Heart right ventricle (tissue), 16 donors: ENCODE measurements around the gene FGF14. TPM values are rescaled to one million over a fixed set of nuclear protein-coding genes. Genes with fewer than 3 reads are reported as not detected.

ENCODE experiments used
- ATAC-seq, 8 donors: fragments of 200-7000 bp; cut with Tn5 transposase; one replicate each; pipeline ENCODE4 v1.9.1; 2020; ENCODE audit warnings: mild to moderate bottlenecking in 8 of 8, moderate library complexity in 8 of 8, moderate number of reproducible peaks in 1 of 8
- DNase-seq, 2 donors: peaks; one replicate each; pipeline ENCODE4 v3.0.0-alpha.2; 2020
- H3K27ac ChIP-seq, 10 donors: fragments of 200-600 bp; sonication (generic) in 2 of 10; one replicate each; pipeline versions ENCODE4 v1.5.0 to v1.8.0; 2020 to 2022; ENCODE audit warnings: mild to moderate bottlenecking in 3 of 10
- H3K27me3 ChIP-seq, 7 donors: fragments of 200-600 bp; one replicate each; pipeline ENCODE4 v1.8.0; 2021 to 2022; ENCODE audit warnings: mild to moderate bottlenecking in 2 of 7
- H3K36me3 ChIP-seq, 9 donors: fragments of 200-600 bp; sonication (generic) in 1 of 9; one replicate each; pipeline versions ENCODE4 v1.5.0 to v1.8.0; 2020 to 2022; ENCODE audit warnings: mild to moderate bottlenecking in 2 of 9
- H3K4me1 ChIP-seq, 9 donors: fragments of 200-600 bp; sonication (generic) in 1 of 9; one replicate each; pipeline versions ENCODE4 v1.5.0 to v1.8.0; 2020 to 2022; ENCODE audit warnings: mild to moderate bottlenecking in 4 of 9
- H3K4me3 ChIP-seq, 10 donors: fragments of 200-600 bp; sonication (generic) in 2 of 10; one replicate each; pipeline versions ENCODE4 v1.5.0 to v1.8.0; 2020 to 2022; ENCODE audit warnings: mild to moderate bottlenecking in 7 of 10, moderate library complexity in 2 of 10
- H3K9me3 ChIP-seq, 11 donors: fragments of 200-600 bp in 10 of 11; sonication (generic) in 2 of 11; one replicate each; pipeline versions ENCODE4 v1.5.0 to v1.8.0; 2013 to 2022; ENCODE audit warnings: mild to moderate bottlenecking in 2 of 11, control low read depth in 1 of 11, moderate library complexity in 1 of 11
- CTCF ChIP-seq, 9 donors: fragments of 200-600 bp; sonication (generic) in 2 of 9; IDR thresholded peaks; one replicate each; pipeline versions ENCODE4 v1.5.0 to v1.8.0; 2021 to 2022; ENCODE audit warnings: antibody characterized with exemption in 9 of 9, mild to moderate bottlenecking in 5 of 9, moderate library complexity in 1 of 9
- WGBS, 2 donors: extraction: QIAGEN DNeasy Blood & Tissue Kit; methylation state at CpG; one replicate each; pipeline ENCODE4 v1.1.7; 2013; ENCODE audit warnings: inconsistent platforms in 1 of 2; 5-methylcytosine and 5-hydroxymethylcytosine counted together
- intact Hi-C, 10 donors: fragments of 100-400 bp; cut with DNase I; formaldehyde crosslinking; loops; one replicate each; pipeline versions ENCODE4 v1.11.1 to v1.14.2; 2022
- polyA plus RNA-seq, 2 donors: library from polyadenylated mRNA; stranded (reverse); fragments of 200-250 nt; gene quantifications; one replicate each; pipeline ENCODE4 v1.2.3, GENCODE V29; 2013
- total RNA-seq, 10 donors: library from RNA; stranded (reverse); fragmentation: NEBNext Ultra II Directional in 3 of 10; extraction: Animal tissue kit (Norgen Biotek cat#: 25700) in 3 of 10; gene quantifications; one replicate each; pipeline versions ENCODE4 v1.2.1 to v1.2.4, GENCODE V29; 2021 to 2023
- donor health status: Arrhythmogenic right ventricular cardiomyopathy.
- donor health status: ischemic (EF 13 %, LVEDD 7.1; RV severe dilation, severe dysfunction).
- donor health status: healthy with polysubstance abuse.
- donor health status: DM: no; HTN: yes; CAD: no.
- donor health status: DM: no; HTN: no; CAD: no.
- donor health status: ischemic (EF 25% LVEDD 6.9; RV normal size, moderate dysfunction).
- donor health status: ischemic (EF 25% LVEDD 5.7; RV mildly dilated, moderate dysfunction).
- donor health status: healthy.
- donor health status: DM: yes; HTN: yes; CAD: no.
- donor health status: Ischemic cardiomyopathy.
- donor health status: ischemic (EF 35%, LVEDD 5.7; RV mildly dilated, moderate dysfunction).
- donor health status: nonischemic (EF 11% LVEDD 7.7; RV severe dilation, severe dysfunction).
- donor health status: DM: yes; HTN: yes; CAD: no.
- donor health status: PGD.
- donor health status: ischemic (EF 29% LVEDD 5.4; RV normal size, mild dysfunction).
- donor health status: nonischemic (EF 23%, LVEDD 6.1; RV moderate dilation, normal function).

The FGF14 gene
- total and polyA plus RNA-seq, 12 donors, result 0.20 to 7.8 (median 5.3) TPM

DNA sequence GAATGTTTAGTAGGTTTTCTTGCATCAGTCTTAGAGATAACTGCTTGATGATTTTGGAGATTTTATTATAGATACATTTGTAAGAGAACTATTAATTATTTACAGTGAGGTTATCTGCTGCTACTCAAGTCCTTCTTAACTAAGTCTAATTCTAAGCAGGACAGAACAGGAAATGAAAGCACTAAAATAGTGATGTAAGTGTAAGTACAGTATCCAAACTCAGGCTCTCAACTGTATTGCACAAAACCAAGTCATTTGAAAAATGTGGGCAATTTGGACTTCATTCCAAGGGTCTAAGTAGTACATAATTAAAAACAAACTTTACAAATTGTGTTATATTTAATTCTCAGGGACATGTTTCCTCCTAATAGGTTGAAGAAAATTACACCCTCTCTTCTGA lies 532.3 kb downstream of the FGF14 start:
- DNase-seq (no peak), ATAC-seq (no peak)
- H3K9me3 ChIP-seq, result no peaks in the 10 kb centered on the region
- H3K4me1 ChIP-seq, result peaks cover 0 to 7% (median 0%) of the 10 kb centered on the region in 9 donors
- no peaks in the 10 kb centered on the region for H3K27me3 ChIP-seq
- no peaks in the 10 kb centered on the region for H3K36me3 ChIP-seq
- H3K27ac ChIP-seq, result peak overlapping the region in 9 of 10 donors; percentile 37 to 90 (median 77)
- H3K4me3 ChIP-seq, result no peak overlapping the region
- intact Hi-C loops, result loop anchor here in 2 of 10 donors (5.0 to 10.0 kb wide), 2 partner anchors 72 to 75 kb away; no protein-coding TSS in a partner anchor
- no peak for TF ChIP-seq CTCF (IDR thresholded peaks at IDR 0.05)

DNA sequence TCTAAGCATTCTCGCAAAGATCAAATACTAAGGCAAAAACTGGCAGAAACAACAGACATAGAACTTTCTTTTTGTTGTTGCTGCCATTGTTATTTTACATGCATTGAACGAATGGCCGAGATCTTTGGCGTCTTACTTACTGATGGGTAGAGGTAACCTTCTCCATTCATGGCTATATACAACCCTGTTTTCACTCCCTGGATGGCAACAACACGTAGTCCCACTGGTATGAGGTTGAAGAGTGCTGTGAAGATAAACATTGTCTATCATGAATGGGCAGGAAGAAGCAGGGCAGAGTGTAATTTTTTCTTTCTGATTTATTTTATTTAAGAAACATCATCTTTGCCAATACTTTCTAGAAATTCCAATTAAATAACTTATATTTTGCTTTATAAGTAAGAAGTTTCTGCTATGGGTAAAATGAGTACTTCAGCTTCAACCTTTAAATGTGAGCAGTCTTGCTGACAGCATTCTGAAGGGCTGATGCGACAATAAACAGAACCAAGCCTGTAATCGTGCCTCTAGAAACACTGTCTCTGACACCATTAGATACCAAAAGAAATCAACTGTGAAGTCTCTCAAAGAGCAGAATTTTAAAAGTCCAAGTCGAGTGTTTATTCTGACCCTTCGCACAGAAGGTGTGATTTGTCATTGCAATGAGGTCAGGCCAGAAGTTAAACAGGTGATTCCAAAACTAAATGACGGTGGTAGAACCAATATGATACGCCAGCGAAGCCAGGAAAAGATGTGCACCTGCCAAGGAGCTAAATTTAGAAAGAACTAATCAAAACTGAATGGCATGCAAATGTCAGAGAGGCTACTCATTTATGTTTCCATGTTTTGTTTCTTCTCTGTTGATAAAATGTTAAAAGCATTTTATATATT lies 533.0 kb downstream of the FGF14 start:
- ATAC-seq (peak; percentile 81 to 96 (median 92)), DNase-seq (peak in 1 of 2 donors; percentile 19)
- intact Hi-C loops, result loop anchor here in 2 of 10 donors (5.0 to 10.0 kb wide), 2 partner anchors 72 to 74 kb away; no protein-coding TSS in a partner anchor
- H3K36me3 ChIP-seq, result no peaks in the 10 kb centered on the region
- H3K9me3 ChIP-seq, result no peaks in the 10 kb centered on the region
- peak overlapping the region in 8 of 10 donors; percentile 1 to 48 (median 32) for H3K4me3 ChIP-seq
- H3K4me1 ChIP-seq, result peaks cover 0 to 7% (median 0%) of the 10 kb centered on the region in 9 donors
- WGBS, 2 donors, result 22 to 34% methylated on average over 12 of the region's 12 CpGs
- no peak for TF ChIP-seq CTCF (IDR thresholded peaks at IDR 0.05)
- peak overlapping the region; percentile 37 to 90 (median 78) for H3K27ac ChIP-seq
- H3K27me3 ChIP-seq, result no peaks in the 10 kb centered on the region

GRCh38 chr13:101866889-101867581 lies 534.8 kb downstream of the FGF14 start:
- H3K9me3 ChIP-seq, result no peaks in the 10 kb centered on the region
- H3K36me3 ChIP-seq, result no peaks in the 10 kb centered on the region
- H3K4me1 ChIP-seq, result peaks cover 0 to 7% (median 0%) of the 10 kb centered on the region in 9 donors
- ATAC-seq (no peak), DNase-seq (no peak)
- H3K27ac ChIP-seq, result peak overlapping the region in 9 of 10 donors; percentile 5 to 90 (median 77)
- intact Hi-C loops, result loop anchor here in 2 of 10 donors (5.0 to 10.0 kb wide), 2 partner anchors 70 to 72 kb away; no protein-coding TSS in a partner anchor
- H3K27me3 ChIP-seq, result no peaks in the 10 kb centered on the region
- peak overlapping the region in 1 of 10 donors; percentile 19 for H3K4me3 ChIP-seq
- 62 to 70% methylated on average over 4 of the region's 4 CpGs for WGBS, 2 donors
- no peak for TF ChIP-seq CTCF (IDR thresholded peaks at IDR 0.05)

DNA sequence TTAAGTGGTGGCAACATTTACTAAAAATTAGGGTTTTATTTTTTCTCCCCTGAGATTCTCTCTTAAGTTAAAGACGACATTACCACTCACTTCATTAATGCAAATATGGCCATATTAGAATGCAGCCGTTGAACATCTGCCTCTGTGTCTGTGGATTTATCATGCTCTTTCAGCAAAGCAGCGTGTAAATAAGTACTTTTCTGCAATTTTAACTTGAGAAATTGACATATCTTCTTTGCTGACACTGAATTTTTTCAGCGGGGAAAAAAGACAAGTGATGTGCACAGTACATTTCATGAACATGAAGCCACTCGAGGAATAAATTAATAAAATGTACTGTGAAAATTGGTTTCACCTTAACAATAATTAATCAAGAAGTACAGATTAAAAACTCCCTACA lies 543.0 kb downstream of the FGF14 start:
- TF ChIP-seq CTCF (IDR thresholded peaks at IDR 0.05), result no peak

More for the DNA sequence above, 543.0 kb downstream of the FGF14 start:
- DNase-seq, result no peak
- intact Hi-C loops, result no loop called here
- H3K27ac ChIP-seq, result no peak overlapping the region
- H3K4me1 ChIP-seq, result no peaks in the 10 kb centered on the region
- H3K4me3 ChIP-seq, result no peak overlapping the region
- 73 to 84% methylated on average over 5 of the region's 5 CpGs for WGBS, 2 donors
- H3K27me3 ChIP-seq, result no peaks in the 10 kb centered on the region
- no peaks in the 10 kb centered on the region for H3K36me3 ChIP-seq
- ATAC-seq, result no peak
- H3K9me3 ChIP-seq, result no peaks in the 10 kb centered on the region
